Activated CD8-positive, alpha-beta memory T cell treated with anti-CD3 and anti-CD28 coated beads, Interleukin-2, amount 50 U/mL, for 24 hours (primary cell): ENCODE data around the gene TMEM229A.
"Not testable (repeated sequence)": the region's sequence is repeated elsewhere in the genome, so short reads cannot be mapped to it uniquely, and the experiment has no call there.

Experiments used
- DNase-seq: peaks from one replicate; pipeline ENCODE4 v3.0.0-alpha.2; 2020; ENCODE audit errors: extremely low read depth

TMEM229A gene

DNA sequence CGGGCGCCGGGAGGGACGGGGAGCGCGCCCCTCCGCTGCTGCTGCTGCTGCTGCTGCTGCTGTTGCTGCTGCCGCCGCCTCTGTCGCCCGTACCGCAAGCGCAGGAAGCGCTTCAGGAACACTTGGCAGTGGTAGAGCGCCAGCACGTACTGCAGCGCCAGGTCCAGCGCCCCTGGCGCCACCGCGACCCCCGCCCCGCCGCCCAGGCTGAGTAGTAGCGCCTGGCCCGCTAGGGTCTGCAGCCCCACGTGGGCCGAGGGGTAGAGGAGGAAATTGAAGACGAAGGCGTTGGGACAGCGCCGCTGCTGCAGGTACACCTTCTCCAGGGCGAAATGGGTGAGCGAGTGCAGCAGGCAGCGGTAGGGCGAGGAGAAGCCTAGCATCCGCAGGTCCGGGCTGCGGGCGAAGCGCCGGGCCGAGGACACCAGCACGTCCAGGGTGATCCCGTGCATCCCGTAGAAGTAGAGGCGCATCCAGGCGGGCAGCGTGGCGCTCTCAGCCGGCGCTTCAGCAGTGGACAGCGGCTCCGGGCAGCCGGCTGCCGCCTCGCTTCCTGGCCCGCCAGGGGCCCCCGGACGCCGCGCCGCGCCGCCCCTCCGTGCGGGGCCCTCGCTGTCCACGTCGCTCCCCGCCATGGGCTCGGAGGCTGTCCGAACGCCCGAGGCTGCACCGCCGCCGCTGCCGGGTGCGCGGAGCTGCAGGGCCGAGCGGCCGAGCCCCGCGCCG is at the start of gene TMEM229A:
Gene TMEM229A (minus strand): TSS at position 699 of the 726 bp plus-strand sequence. CDS start 64 bp downstream, at position 635.
- no peak for DNase-seq

DNA sequence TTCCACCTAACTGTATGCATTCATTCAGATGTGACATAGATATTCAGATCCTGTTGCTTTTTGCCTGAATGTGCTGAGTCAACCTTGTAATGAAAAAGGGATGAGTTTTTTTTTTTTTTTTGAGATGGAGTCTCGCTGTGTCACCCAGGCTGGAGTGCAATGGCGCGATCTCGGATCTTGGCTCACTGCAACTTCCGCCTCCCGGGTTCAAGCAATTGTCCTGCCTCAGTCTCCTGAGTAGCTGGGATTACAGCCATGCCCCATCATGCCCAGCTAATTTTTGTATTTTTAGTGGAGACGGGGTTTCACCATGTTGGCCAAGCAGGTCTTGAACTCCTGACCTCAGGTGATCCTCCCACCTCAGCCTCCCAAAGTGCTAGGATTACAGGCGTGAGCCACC is 49.4 kb upstream of the TMEM229A start:
- not testable (repeated sequence) for DNase-seq

DNA sequence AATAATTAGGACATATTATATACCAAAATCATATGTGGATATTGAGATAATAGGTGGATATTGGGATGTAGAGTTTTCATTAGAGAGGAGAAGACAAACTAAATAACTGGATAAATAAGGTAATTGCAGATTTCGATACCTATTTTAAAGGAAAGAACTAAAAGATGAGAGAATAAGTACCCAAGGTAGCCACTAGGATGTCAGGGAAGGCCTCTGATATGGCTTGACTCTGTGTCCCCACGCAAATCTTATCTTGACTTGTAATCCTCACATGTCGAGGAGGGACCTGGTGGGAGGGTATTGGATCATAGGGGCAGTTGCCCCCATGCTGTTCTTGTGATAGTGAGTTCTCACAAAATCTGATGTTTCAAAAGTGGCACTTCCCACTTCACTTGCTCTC is 44.7 kb upstream of the TMEM229A start:
- DNase-seq: no peak

DNA sequence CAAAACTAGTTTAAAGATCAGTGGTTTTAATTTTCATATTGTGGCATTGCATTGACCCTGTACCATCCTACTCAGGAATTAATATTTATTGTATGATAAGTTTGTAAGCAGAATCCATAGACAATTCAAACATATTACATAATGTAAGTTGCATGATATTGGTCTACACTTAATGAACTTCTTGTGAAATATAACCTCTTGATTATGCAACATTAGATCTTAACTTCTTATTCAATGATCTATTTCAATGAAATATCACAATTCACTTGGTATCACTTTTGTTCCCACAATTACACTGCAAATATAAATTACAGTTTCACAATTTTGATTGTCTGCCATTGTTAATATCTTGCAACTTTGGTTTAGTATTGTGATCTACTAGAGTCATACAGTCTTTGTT is 44.0 kb upstream of the TMEM229A start:
- DNase-seq: no peak

DNA sequence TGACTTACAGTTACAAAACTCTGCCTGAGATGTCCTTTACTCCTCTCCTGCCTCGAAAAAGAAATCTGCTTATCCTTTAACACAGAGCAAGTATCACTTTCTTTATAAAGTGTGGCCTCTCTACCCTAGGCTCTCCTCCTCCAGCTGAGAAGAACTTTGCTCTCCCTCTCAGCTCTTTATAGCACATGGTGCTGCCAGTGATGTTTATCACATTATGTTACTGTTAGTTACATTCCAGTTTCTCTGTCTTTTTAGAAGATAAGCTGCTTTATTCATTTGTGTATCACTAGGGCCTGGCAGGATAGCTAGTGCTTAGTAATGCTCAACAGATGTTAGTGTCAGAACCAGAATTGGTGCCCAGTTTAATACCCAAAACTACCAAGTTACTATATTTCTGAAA is 41.1 kb upstream of the TMEM229A start:
- no peak for DNase-seq

DNA sequence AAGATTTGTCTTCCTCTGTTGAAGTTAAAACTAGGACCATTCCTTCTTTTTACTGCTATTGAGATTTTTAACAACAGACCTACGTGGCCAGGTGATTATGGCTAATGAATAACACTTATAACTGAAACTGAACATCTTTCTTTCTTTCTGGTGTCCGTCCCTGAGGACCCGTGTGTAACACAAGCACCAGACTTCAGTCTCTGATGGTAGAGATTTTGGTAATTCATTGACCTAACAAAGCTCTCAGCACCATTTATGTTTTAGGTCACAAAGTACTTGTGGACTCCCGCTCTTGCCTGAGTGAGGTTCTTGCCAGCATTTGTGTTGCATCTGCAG is 40.4 kb upstream of the TMEM229A start:
- no peak for DNase-seq

DNA sequence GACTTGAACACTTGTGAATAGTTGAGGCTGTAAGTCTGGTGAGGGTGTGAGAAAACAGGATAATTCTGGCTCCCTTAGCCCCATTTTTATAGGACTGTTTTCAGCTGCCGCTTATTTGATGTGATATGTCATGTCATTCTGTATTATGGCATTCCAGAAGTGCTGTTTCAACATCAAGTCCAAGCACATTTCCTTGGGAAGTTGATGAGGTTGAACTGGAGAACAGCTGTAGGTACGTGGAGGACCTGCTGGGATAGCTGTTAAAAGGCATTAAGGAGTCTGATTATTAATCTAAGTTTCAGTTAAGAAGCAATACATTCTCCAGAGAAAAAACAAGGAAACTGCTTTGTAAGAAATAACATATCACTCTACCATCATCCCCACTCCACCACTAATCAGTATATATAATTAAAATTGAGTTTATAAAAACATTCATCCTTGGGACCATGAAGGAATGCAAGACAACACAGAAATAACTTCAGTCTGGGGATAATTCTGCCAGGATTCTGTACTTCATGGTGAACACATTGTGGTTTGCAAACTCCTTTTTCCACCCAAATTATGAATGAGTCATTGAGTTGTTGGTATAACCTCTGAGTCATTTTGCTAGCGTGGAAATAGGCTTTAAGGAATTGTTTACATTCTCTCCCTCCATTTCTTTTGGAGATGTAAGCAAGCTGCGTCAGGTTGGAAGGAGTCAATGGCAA is 39.9 kb upstream of the TMEM229A start:
- no peak for DNase-seq

DNA sequence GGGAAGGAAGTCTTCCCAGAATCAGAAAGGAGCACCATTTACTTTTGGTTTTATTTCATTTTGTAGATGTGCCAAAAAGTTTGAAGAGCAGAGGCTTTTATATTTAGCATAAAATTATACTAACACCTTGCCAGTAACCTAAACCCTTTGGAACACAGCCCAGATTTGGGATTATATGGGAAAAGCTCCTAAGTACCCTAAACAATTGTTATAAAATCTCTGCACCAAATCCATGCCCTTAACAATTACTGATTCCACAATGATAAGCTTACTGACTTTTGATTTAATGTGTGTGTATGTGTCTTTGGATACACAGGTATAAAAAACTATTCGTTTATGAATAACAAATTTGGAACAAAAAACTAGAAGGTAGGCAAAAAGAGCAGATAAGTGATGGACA is 39.0 kb upstream of the TMEM229A start:
- DNase-seq: no peak

DNA sequence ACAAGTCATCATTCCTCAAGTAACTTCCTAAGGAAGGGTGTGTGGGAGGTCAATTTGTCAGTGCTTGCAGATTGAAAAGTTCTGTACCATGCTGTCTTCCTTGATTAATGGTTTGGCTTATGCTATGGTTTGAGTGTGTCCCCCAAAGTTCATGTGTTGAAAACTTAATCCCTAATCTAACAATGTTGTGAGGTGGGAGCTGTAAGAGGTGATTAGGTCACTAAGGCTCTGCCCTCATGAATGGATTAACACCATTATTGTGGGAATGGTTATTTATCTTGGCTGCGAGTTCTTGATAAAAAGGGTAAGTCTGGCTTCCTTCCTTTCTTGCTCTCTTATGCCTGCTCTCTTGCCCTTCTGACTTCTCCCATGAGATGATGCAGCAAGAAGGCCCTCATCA is 29.3 kb upstream of the TMEM229A start:
- DNase-seq: no peak

DNA sequence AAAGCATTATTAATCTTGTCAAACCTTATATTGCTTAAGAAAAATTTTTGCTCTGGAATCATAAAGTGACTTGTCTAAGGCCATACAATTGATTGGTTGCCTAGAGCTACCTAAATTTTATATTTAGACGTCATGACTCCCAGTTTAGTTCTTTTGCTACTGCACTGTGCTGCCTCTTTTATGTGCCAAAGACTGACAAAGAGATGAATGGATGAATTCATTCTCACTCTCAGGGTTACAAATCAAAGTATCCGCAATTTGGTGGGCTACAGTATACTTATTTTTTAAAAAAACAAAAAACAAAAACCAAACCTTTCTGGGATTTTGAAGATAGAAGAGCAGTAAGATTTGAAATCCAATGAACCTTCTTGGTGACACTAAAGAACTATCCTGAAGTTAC is 27.7 kb upstream of the TMEM229A start:
- DNase-seq: no peak

DNA sequence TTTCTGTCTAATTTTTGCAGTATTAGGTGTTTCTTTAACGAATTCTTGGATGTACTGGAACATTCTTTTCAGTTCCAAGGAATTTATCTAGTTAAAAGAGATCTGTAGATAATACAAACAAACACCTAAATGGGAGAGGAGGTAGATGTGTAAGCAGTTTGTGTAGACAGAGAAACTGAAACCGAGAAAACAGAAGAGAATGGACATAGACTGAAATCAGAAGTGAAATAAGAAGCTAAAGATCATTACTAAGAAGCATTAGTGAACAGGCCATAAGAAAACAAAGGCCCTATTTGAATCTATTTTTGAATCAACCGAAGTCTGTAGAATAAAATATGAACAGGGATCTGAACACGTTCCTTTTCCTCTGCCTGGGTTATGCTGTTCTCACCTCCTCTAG is 26.5 kb upstream of the TMEM229A start:
- no peak for DNase-seq

DNA sequence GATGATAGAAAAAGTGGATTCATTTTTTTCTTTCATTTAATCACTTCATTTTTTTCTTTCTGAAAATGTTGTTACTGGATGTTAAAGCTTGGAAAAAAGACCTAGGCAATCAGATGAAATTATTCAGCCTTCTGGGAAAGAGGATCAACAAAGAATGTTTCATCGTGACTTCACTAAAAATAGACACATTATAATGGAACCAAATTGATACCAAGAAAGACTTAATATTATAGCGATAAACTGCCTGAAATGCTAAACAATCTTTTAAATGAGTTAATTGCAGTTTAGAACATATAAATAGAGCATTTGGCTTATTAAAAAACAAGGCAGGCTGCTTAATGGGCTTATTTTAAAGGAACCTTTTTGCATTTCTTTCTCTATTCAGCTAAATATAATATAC is 25.6 kb upstream of the TMEM229A start:
- no peak for DNase-seq

DNA sequence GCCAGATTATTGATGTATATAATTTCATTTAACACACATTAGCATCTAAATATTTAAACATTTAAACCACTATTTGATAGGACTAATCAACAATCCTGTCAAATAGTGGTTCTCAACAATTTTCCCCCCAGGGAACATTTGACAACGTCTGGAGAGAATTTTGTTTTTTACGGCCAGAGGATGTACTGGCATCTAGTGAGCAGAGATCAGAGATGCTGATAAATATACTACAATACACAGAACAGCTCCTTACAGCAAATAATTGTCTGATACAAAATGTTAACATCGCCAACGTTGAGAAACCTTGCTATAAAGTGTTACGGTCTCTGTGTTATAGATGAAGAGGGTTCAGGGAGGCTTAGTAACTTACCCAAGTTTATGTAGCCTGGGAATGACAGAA is 25.0 kb upstream of the TMEM229A start:
- no peak for DNase-seq

DNA sequence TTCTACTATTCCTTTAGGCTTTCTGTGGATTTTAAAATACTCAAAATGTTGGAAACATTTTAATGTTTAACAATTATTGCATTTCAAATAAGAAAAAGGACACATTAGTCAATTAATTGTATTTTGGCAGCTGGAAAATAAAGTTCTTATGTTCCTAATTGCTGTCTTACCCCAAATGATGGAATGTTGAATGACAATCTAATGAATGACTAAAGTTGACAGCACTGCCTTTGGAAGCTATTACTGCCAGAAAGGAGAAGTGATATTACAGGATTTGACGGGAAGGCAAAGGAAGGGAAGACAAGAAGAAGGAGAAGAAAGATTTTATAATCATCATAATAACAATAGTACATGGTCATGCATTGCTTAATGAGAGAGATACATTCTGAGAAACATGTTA is 23.4 kb upstream of the TMEM229A start:
- DNase-seq: no peak

DNA sequence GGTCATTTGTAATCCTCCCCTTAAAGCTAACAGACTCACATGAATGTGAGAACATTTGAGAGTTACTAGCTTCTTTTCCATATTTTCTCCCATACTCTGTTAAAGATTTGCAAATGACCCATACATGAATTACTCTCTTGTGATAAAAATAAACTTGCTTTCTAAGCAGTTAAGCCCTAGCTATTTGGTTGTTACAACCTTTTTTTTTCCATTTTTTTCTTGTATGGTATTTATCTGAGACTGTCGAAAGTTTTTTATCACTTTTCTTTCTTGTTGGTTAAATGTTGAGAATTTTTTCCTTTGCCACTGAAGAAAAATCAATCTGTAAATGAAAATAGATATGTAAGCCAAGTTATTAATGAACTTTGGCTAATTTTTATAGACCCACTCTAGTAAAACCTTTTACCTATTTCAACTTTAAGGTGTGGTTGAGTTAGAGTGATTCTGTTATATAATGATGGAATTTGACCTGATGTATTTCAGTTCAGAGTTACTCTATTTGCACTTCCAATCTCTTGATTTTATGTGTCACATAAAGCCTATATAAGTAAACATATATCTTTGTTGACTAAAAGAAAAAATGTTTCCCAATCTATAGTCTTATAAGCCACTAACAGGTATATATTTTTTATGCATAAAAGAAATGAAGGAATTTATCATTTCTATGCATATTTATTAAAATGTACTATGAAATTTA is 19.0 kb upstream of the TMEM229A start:
- no peak for DNase-seq

DNA sequence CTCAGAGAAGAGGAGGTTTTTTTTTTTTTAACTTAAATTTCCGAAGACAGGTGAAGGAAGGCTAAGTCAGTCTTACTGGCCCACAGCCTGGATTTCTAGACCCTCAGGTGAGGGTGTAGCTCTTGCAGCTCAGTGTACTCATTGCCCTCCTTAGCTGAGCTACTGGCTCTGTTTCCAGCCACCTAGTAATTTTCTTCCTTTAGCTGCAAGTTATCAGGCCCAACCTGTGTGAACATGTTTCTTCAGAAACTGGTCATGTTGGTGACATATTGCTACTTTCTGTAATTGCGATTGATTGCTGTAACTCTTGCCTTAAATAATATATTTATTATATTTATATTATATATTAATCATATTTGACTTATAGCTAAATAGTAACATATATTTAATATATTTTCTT is 10.0 kb upstream of the TMEM229A start:
- DNase-seq: no peak

DNA sequence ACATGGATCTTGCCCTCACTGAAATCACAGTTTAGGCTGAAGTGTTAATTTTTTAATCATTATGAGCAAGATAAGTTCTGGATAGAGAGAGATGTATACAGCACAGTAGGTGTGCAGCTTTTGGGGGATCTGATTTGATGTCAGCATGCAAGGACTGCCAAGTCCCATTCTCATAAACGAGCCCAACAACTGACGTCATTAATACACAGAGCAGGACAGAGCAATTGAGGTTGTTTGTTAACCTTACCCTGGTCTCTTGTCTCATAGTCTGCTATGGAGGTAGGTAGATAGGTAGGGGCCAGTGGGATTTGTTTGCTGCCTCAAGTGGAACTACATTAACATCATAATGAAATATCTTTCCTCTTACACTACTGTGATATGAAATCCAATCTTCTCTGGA is 8.6 kb upstream of the TMEM229A start:
- no peak for DNase-seq

DNA sequence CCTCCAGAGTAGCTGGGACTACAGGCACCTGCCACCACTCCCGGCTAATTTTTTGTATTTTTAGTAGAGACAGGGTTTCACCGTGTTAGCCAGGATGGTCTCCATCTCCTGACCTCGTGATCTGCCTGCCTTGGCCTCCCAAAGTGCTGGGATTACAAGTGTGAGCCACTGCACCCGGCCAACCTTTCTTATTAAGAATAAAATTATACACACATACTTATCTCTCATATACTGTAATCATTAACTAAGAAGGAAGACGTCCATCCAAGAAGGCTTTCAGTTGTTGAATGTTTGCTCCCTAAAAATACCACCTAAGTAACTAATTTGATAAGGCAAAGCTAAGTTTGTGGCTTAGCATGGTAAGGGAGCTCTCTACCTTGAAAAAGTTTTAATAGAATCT is 5.0 kb upstream of the TMEM229A start:
- DNase-seq: not testable (repeated sequence)

DNA sequence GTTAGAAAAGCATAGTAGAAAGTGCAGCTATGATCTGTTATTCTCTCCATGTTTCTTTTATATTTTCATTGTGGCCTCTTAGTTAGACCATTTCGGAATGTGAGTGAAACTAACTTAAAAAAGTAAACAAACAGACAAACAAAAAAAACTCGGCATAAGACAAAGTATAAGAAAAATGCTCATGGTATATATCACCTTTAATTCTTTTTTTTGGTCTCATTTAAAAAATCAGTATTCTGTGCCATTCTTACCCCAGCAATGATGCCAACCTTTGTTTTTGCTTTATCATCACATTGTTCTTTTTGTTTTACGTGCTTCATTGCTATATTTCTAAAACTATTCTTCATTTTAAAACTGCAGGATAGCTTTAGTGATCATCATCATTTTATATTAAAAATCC is 2.8 kb upstream of the TMEM229A start:
- DNase-seq: no peak

DNA sequence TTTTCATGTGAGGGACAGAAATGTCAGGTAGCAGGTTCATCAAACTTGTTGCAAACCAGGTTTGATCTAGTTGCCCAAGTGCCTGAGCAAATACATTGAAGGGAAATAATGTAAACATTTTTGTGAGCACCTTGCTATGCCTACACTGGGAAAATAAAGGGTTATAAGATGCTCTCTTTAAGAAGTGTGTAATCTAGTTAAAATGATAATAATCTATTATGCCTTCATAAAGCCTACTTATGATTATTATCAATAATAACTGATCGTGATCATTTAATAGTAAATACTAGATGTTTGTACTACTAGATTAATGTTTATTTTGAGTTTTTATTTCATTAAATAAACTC is 1.9 kb upstream of the TMEM229A start:
- DNase-seq: no peak

DNA sequence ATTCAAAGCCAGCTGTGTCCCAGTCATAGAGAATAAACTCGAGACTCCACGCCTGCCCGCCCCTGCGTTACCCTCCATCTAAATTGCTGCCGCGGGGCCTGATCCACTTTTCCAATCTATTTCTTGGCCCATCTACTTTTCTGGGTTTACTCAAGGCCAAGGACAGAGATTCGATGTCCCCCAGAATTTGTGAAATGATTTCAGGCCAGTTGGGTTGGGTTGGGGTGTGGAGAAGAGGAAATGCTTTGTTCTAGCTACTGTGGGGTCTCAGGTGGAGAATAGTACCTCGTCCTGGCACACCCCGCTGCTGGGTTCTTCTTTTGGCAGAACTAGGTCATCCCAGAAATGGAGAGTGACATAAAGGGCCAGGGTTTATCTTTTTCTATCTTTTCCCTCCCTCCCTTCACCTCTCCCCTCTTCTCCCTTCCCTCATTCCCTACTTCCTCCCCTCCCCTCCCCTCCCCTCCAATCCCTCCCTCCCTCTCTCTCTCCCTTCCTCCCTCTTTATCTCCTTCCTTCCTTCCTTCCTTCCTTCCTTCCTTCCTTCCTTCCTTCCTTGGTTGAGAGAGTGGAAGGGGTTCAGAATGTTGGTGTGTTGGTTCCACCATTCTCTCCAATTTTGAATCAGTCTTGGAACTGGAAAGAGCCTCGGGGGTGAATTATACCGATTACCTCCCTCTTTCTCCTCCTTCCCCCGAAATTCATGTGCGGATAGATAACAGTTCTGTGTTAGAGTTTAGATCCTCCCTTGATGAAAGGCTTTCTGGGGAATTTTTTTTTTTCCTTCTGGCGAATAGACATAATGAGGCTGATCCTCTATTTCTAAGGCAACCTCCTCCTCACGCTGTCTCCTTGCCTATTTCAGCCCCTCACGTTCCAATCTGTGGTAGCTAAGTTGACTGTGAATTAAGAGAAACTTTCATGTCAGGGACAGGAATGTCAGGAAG is 1.2 kb upstream of the TMEM229A start:
- DNase-seq: no peak
